Uterus (tissue), 4 donors: ENCODE data around the gene KDM2B. TPM values are rescaled to one million over a fixed set of nuclear protein-coding genes. Genes with fewer than 3 reads are reported as not detected.

Experiments
- DNase-seq, 2 donors: peaks; one replicate each; pipeline ENCODE4 v3.0.0-alpha.2; 2019 to 2020
- H3K27ac ChIP-seq, 2 donors: fragments of 200-600 bp; sonication (generic); 1 replicate in 1 of 2; 2 replicates in 1 of 2; pipeline ENCODE4 v1.5.1; 2016 to 2018
- H3K27me3 ChIP-seq, 2 donors: fragments of 200-600 bp; sonication (generic); one replicate each; pipeline ENCODE4 v1.5.1; 2018 to 2019; ENCODE audit warnings: control low read depth in 1 of 2
- H3K36me3 ChIP-seq, 2 donors: fragments of 200-600 bp; sonication (generic); one replicate each; pipeline ENCODE4 v1.5.1; 2019; ENCODE audit warnings: control low read depth in 1 of 2
- H3K4me1 ChIP-seq, 2 donors: fragments of 200-600 bp; sonication (generic); one replicate each; pipeline ENCODE4 v1.5.1; 2018 to 2019; ENCODE audit warnings: control low read depth in 1 of 2
- H3K4me3 ChIP-seq, 2 donors: fragments of 200-600 bp; sonication (generic); 1 replicate in 1 of 2; 2 replicates in 1 of 2; pipeline ENCODE4 v1.5.1; 2018 to 2019; ENCODE audit warnings: mild to moderate bottlenecking in 1 of 2
- H3K9me3 ChIP-seq, 2 donors: fragments of 200-600 bp; sonication (generic); one replicate each; pipeline ENCODE4 v1.5.1; 2019; ENCODE audit warnings: control low read depth in 1 of 2
- CTCF ChIP-seq, 4 experiments: fragments of 200-600 bp in 2 of 4; fragments of 450-650 bp in 2 of 4; sonication (generic) in 2 of 4; IDR thresholded peaks; one replicate each; pipeline ENCODE4 v1.5.1; 2016 to 2019; ENCODE audit warnings: antibody characterized with exemption in 4 of 4, mild to moderate bottlenecking in 2 of 4, moderate library complexity in 1 of 4
- POLR2A ChIP-seq, 2 donors: fragments of 450-650 bp; IDR thresholded peaks; one replicate each; pipeline ENCODE4 v1.6.1; 2016; ENCODE audit warnings: antibody characterized with exemption in 2 of 2, mild to moderate bottlenecking in 1 of 2, moderate library complexity in 1 of 2
- intact Hi-C: fragments of 100-400 bp; cut with DNase I; formaldehyde crosslinking; loops from one replicate; pipeline ENCODE4 v1.15.1; 2023; ENCODE audit warnings: low total_unique reads
- total RNA-seq, 4 donors: library from RNA; depleted of rRNA in 3 of 4; stranded (reverse); fragments of >200 nt in 3 of 4; gene quantifications; one replicate each; pipeline versions ENCODE4 v1.1.0 to v1.2.4, GENCODE V29; 2014 to 2023
- donor health status: DM: yes; HTN: yes; CAD: no.

The KDM2B gene
- total RNA-seq, 4 donors from 2014 or later, result 6.1 to 78.0 (median 19.8) TPM

GRCh38 chr12:121399391-121400331 lies 181.2 kb downstream of the KDM2B start, which contains the start of gene RNF34:
Gene RNF34, plus strand, starts transcription at chr12:121400118. Its CDS starts 95 bp downstream, at chr12:121400213.
- H3K9me3 ChIP-seq, result no peaks in the 10 kb centered on the region
- H3K4me3 ChIP-seq, result peak within 1 kb of the TSS; percentile 76 to 93
- intact Hi-C loops, result no loop called here
- TF ChIP-seq POLR2A (IDR thresholded peaks at IDR 0.05) (peak; percentile 94 to 97), CTCF (IDR thresholded peaks at IDR 0.05) (no peak)
- no peaks in the 10 kb centered on the region for H3K27me3 ChIP-seq
- H3K36me3 ChIP-seq, result no peaks in the 10 kb centered on the region
- DNase-seq, result peak; percentile 98 to 99
- H3K4me1 ChIP-seq, result no peaks in the 10 kb centered on the region
- H3K27ac ChIP-seq, result peak within 1 kb of the TSS; percentile 76 to 92

- no peaks in the 10 kb centered on the region for H3K4me1 ChIP-seq
- no peak for DNase-seq
- H3K27me3 ChIP-seq, result no peaks in the 10 kb centered on the region
- no peaks in the 10 kb centered on the region for H3K9me3 ChIP-seq
- intact Hi-C loops, result no loop called here
- TF ChIP-seq CTCF (IDR thresholded peaks at IDR 0.05) (no peak), POLR2A (IDR thresholded peaks at IDR 0.05) (no peak)
- no peak overlapping the region for H3K27ac ChIP-seq
- no peaks in the 10 kb centered on the region for H3K36me3 ChIP-seq
- no peak overlapping the region for H3K4me3 ChIP-seq
These were observed 182.5 kb downstream of the KDM2B start for GRCh38 chr12:121398355-121398754.

GRCh38 chr12:121397521-121397920 lies 183.3 kb downstream of the KDM2B start:
- intact Hi-C loops, result no loop called here
- H3K4me3 ChIP-seq, result no peak overlapping the region
- no peak for TF ChIP-seq POLR2A (IDR thresholded peaks at IDR 0.05)
- TF ChIP-seq CTCF (IDR thresholded peaks at IDR 0.05), result no peak
- H3K9me3 ChIP-seq, result no peaks in the 10 kb centered on the region
- no peaks in the 10 kb centered on the region for H3K36me3 ChIP-seq
- DNase-seq, result no peak
- H3K27ac ChIP-seq, result no peak overlapping the region
- H3K4me1 ChIP-seq, result no peaks in the 10 kb centered on the region
- no peaks in the 10 kb centered on the region for H3K27me3 ChIP-seq

GRCh38 chr12:121392325-121392716 lies 188.5 kb downstream of the KDM2B start:
- intact Hi-C loops, result no loop called here
- TF ChIP-seq POLR2A (IDR thresholded peaks at IDR 0.05), result no peak
- no peak for TF ChIP-seq CTCF (IDR thresholded peaks at IDR 0.05)
- no peaks in the 10 kb centered on the region for H3K9me3 ChIP-seq
- H3K4me1 ChIP-seq, result no peaks in the 10 kb centered on the region
- H3K4me3 ChIP-seq, result no peak overlapping the region
- no peaks in the 10 kb centered on the region for H3K27me3 ChIP-seq
- peak overlapping the region in 1 of 2 donors; percentile 18 for H3K27ac ChIP-seq
- no peaks in the 10 kb centered on the region for H3K36me3 ChIP-seq
- DNase-seq, result no peak

GRCh38 chr12:121391619-121392324 lies 189.1 kb downstream of the KDM2B start:
- no peak overlapping the region for H3K4me3 ChIP-seq

More at GRCh38 chr12:121391619-121392324, 189.1 kb downstream of the KDM2B start:
- Histone ChIP-seq H3K27ac (peak overlapping the region; percentile 18 to 54), H3K27me3 (no peaks in the 10 kb centered on the region), H3K4me1 (no peaks in the 10 kb centered on the region), H3K9me3 (no peaks in the 10 kb centered on the region), H3K36me3 (no peaks in the 10 kb centered on the region)
- intact Hi-C loops, result no loop called here
- TF ChIP-seq CTCF (IDR thresholded peaks at IDR 0.05) (no peak), POLR2A (IDR thresholded peaks at IDR 0.05) (no peak)
- DNase-seq, result peak; percentile 27 to 37
